Erythroblast (primary cell): Measurements from ENCODE around the gene PRKRIP1.
"Not testable (repeated sequence)": the region's sequence is repeated elsewhere in the genome, so short reads cannot be mapped to it uniquely, and the experiment has no call there.

Source experiments
- DNase-seq, 2 experiments: peaks; one replicate each; lab custom pipeline; 2025; lab: John Stamatoyannopoulos, UW
- GATA1 ChIP-seq: IDR thresholded peaks from 2 replicates; pipeline ENCODE4 v1.6.1; 2011; ENCODE audit warnings: low read depth, mild to moderate bottlenecking, control low read depth, low read length, moderate library complexity
- POLR2A ChIP-seq: IDR thresholded peaks from 2 replicates; pipeline ENCODE4 v1.6.1; 2011; ENCODE audit warnings: mild to moderate bottlenecking, low read length

Gene PRKRIP1

DNA sequence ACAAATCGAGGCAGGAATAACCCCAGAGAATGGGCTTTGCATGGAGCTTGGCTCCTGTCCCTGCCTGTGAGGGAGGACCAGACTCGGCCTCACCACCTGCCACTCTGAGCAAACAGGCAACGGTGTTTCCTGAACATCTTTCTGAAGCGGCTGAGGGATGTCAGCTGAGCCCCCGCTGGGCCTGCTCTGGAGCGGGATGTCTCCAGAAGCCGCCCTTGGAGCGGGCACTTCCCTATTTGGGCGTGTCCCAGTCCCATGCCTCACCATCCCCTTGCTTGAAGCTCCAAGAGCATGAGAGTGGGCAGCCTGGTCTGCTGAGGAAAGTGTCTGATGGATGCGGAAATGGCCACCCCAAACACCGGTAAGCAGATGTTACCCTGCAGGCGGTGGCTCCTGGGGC, 58.3 kb downstream of the PRKRIP1 start:
- DNase-seq: no peak

DNA sequence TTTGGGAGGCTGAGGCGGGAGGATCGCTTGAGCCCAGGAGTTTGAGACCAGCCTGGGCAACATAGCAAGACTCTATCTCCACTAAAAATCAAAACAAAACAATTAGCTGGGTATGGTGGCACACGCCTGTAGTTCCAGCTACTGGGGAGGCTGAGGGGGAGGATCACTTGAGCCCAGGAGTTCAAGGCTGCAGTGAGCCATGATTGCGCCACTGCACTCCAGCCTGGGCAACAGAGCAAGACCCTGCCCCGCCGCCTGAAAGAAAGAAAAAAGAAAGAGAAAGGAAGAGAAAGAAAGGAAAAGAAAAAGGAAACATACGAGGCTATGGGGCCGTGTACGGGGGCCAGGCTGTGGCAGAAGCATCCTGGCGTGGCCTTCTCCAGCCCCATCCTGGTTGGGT, 58.8 kb downstream of the PRKRIP1 start:
- DNase-seq: not testable (repeated sequence)
- TF ChIP-seq POLR2A: peak; percentile 14

More for the DNA sequence above, 58.3 kb downstream of the PRKRIP1 start:
- TF ChIP-seq GATA1 (no peak), POLR2A (no peak)

DNA sequence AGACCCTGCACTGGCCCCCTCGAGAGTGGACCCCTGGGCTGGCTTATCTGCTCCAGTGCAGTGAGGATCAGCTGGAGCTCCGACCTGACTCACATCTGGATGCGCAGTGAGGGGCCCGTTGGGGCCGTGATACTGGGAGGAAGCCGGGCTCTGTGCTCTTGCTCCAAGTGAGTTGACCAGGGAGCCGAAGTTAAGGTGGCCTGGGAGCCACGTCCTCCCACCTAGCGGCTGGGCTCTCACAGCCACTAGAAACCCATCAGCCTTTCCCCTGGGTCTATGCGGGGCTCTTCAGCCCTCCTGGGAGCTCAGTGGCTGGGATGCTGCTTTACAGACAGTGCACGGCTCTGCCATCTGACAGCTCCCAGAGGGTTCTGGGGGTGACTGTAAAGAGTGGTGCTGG, 59.4 kb downstream of the PRKRIP1 start:
- DNase-seq: no peak
- TF ChIP-seq GATA1: no peak
- no peak for TF ChIP-seq POLR2A

DNA sequence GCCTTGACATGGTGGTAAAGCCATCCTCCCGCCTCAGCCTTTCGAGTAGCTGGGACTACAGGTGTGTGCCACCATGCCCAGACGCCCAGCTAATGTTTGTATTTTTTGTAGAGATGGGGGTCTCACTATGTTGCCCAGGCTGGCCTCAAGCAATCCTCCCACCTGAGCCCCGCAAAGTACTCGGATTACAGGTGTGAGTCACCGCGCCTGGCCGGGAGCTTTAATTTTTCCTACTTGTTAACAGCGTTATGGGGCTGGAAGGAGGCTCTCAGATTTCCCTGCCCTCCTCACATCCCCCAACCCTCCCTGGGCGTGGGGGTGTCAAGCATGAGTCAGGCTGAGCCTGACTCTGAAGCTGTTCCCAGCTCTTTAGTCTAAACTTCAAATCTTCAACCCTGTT, 60.2 kb downstream of the PRKRIP1 start:
- no peak for DNase-seq
- no peak for TF ChIP-seq POLR2A
- no peak for TF ChIP-seq GATA1

DNA sequence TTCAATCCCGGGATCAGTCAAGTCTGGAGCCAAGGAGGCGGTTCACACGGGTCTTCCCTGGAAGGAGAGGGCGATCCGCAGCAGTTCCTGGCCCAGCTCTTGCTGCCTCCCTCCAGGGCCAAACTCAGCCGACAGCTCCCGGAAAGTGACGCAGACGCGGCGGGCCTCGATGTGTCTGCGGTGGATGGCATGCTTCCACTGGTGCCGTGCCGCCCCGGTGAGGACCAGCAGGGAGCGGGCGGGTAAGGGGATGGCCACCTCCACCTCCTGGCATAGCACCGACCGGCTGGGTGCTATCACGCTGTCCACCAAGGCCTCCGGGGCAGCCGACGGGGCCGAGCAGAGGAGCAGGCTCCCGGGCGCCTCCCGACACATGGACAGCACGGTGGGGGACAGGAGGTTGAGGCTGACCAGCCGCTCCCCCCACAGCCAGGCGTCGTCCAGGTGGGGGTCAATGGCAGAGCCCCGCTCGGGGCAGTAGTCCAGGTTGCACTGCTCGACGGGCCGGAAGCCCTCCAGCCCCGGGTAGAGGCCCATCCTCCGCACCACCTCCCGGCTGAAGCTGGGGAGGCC, 61.3 kb downstream of the PRKRIP1 start:
- no peak for DNase-seq
- TF ChIP-seq GATA1 (no peak), POLR2A (no peak)

DNA sequence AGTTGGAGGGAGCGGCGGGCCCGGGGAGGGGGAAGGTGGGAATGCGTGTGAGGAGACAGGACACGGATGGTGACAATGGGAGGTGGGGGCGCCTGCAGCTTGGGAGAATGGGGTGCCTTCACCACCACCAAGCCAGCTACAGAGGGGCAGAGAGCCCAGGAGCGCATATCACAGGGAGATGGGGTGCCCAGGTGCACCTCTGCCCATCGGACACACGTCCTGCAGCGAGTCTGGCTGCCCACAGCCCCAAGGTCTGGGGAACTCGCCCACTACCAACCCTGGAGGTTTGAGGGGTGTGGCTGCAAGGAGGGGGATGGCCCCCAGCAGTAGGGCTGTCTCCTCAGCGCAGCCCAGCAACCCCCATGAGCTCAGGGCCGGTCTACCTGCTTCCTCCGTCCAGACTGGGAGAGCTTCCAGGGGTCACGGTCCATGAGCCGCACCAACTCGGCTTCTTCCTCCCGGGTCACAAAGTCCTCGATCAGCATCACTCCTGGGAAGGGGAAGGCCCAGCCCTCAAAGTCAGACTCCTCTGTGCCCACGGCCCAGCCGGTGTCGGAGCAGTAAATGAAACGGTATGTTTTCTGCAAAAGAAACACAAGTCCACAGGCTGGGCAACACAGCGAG, 63.2 kb downstream of the PRKRIP1 start:
- DNase-seq: no peak
- TF ChIP-seq GATA1: no peak
- no peak for TF ChIP-seq POLR2A

DNA sequence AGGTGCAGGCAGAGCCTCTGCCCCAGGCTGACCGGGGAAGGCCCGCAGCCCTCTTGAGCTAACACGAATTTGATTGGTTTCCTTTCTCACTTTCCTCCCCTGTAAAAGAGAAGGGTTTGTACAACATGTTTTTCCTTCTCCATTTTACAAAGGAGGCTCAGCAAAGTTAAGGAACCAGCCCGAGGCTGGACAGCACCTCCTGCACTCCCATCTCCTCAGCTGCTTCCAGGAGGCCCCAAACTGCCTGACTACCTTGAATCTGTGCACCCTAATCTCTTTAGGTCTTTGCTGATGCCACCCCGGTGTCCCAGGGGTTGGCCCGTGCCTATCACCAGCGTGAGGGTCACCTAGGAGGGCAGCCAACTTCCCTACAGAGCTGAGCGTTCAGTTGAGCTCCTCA, 64.3 kb downstream of the PRKRIP1 start:
- DNase-seq: no peak
- TF ChIP-seq POLR2A (no peak), GATA1 (no peak)

DNA sequence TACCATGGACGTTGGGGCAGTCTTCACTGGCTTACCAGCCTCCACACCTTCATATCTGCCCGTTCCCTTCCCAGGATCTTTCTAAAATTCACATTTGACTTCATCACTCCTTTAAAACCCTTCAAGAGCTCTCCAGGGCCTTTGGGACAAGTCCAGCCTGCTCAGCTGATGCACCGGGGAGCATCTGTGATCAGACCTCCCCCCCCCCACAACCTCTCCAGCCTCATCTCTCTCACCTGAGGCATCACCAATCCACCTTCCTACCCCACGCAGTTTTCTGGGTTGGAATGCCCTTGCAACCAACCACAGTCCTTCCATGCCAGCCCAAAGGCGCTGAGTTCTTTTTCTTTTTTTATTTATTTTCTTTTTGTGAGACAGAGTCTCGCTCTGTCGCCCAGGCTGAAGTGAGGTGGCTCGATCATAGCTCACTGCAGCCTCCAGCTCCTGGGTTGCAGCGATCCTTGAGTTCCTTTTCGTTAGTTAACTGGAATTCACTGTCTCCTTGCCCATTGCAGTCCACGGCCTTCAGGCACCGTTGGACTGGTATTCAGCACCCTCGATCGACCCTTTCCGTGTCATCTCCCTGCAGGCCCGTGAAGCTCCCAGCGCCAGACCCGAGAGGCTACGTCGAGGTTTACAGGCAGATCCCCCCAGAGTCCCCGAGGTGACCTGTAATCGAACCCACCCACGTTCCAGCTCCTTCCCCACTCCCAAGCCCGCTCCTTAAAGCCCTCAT, 67.8 kb downstream of the PRKRIP1 start:
- peak; percentile 55 to 65 for DNase-seq
- TF ChIP-seq GATA1 (no peak), POLR2A (no peak)

DNA sequence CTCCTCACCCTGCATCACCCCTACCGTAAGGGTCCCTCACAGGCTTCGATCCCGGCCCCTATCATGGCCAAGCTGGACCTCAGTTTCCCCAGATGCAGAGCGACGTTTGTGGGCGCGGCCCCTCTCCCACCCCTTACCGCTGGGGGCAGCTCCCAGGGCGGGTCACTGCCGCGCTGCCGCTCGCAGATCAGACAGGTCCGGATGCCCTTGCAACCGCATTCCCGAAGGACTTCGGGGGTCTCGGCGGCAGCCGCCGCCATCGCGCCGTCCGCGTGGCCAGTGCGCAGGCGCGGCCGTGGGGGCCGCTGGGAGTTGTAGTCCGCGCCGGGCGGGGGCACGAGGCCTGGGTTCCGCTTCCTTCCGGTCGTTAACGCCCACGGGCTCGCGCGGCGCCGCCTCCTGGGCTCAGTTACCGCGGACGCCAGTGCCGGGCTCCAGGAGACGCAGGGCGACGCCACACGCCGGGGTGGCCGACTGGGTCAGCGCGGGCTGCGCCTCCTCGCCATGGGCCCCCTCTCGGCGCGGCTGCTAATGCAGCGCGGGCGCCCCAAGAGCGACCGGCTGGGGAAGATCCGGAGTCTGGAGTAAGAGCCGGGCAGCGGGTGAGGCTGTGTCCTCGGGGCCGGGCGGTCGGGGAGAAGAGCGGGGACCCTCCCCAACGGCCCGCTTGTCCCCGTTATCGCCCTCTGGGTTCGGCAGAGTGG, 68.6 kb downstream of the PRKRIP1 start, which contains the start of the genes ALKBH4 and LRWD1:
TSS of gene ALKBH4 (minus strand) at position 287 of the 704 bp plus-strand sequence. CDS start at position 260, 27 bp downstream.
TSS of gene LRWD1 (plus strand) at position 408 of the 704 bp plus-strand sequence. CDS start at position 505, 97 bp downstream.
- TF ChIP-seq GATA1 (no peak), POLR2A (peak; percentile 70)
- peak; percentile 94 to 97 for DNase-seq

DNA sequence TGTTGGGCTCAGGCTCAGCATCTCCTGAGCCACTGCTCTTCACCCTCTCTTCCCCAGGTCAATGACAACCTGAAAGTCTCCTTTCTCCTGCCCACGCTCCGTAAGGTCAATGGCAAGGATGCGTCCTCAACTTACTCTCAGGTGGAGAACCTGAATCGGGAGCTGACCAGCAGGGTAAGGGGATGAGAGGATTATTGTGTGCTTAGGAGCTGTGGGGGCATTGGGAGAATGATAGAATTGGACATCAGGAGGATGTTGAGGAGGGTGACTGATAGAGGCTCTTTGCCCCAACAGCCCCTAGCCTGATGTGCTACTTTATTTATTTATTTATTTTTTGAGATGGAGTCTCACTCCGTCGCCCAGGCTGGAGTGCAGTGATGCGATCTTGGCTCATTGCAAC, 69.9 kb downstream of the PRKRIP1 start:
- no peak for TF ChIP-seq POLR2A
- no peak for TF ChIP-seq GATA1
- no peak for DNase-seq

DNA sequence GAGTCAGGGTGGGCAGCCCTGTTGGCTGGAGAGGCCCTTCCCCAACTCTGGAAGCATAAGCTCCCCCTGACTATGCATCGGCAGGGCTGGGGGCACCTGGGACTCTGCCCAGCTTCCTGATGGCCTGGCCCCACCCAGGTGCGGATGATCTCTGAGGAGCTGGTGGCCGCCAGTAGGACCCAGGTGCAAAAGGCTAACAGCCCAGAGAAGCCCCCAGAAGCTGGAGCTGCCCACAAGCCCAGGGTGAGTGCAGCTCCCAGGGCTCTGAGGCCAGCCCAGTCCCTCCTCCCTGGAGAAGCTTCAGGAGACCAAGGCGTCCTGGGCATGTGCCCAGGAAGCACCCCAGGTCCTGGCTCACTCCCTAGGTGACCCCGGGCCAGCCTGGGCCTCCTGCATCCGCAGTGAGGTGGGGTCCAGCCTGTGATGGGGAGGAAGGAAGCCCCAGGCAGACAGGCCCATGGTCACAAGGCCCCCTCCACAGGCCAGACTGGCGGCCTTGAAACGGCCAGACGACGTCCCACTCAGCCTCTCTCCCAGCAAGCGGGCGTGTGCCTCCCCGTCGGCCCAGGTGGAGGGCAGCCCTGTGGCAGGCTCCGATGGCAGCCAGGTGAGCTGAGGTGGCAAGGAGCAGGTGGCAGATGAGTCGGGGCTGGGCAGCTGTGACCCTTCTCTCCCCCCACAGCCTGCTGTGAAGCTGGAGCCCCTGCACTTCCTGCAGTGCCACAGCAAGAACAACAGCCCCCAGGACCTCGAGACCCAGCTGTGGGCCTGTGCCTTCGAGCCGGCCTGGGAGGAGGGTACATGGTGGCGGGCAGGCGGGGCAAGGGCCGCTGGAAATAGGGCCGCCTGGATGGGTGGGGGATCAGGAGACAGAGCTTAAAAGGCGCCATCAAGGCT, 71.7 kb downstream of the PRKRIP1 start:
- TF ChIP-seq POLR2A (no peak), GATA1 (no peak)
- no peak for DNase-seq

DNA sequence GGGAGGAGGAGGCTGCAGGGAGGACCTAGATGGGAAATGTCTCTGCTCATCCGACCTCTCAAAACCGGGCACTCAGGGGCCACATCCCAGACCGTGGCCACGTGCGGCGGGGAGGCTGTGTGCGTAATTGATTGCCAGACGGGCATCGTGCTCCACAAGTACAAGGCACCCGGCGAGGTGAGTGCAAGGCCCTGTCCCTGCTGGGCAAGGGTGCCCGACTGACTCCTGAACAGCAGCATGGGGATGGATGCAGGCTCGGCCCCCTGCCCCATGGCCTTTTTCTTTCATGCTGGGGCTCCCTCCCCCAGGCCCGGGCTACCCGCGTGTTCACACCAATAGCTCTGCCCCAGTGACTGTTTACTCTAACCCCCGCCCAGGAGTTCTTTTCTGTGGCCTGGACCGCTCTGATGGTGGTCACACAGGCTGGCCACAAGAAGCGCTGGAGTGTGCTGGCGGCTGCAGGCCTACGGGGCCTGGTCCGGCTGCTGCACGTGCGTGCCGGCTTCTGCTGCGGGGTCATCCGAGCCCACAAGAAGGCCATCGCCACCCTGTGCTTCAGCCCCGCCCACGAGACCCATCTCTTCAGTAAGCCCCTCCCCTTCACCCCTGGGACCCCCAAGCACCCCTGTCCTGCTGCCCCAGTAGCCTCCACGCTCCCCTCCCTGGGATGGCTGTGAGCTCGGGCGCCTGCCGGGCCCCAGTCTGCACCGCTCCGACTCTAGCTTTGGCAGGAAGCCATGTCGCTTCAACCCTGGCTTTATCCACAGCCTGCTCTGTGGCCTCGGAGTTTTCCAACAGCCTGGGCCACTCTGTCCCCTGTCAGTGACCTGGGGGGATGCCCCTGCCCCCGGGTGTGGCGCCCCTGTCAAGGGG, 72.6 kb downstream of the PRKRIP1 start:
- TF ChIP-seq GATA1: no peak
- TF ChIP-seq POLR2A: no peak
- no peak for DNase-seq

DNA sequence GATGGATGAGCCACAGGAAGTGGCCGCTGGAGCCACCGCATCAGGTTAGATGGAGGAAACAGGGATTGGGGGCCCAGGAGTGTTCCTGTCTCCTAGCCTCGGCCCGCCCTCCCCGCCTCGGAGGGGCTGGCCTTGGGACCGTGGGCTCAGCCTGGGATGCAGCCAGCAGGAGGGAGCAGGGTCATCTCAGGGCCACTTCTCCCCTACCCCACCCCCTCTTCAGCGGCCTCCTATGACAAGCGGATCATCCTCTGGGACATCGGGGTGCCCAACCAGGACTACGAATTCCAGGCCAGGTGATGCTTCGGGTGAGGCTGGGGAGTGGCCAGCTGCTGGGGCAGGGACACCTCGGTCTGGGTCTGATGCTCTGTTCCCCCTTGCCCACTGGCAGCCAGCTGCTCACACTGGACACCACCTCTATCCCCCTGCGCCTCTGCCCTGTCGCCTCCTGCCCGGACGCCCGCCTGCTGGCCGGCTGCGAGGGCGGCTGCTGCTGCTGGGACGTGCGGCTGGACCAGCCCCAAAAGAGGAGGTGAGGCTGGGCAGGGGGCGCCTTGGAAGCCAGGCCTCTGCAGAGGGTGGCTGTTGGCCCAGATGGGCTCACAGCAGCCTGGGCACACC, 73.3 kb downstream of the PRKRIP1 start:
- DNase-seq: no peak
- TF ChIP-seq GATA1 (no peak), POLR2A (no peak)
